GM15510 (cell line): ENCODE measurements around the gene DHRS13.

Experiments
- POLR2A ChIP-seq: IDR thresholded peaks from 3 replicates; pipeline ENCODE4 v1.6.1; 2011; ENCODE audit warnings: borderline replicate concordance; ENCODE audit not compliant: insufficient read length; ENCODE audit errors: extremely low read depth

DHRS13 gene

DNA sequence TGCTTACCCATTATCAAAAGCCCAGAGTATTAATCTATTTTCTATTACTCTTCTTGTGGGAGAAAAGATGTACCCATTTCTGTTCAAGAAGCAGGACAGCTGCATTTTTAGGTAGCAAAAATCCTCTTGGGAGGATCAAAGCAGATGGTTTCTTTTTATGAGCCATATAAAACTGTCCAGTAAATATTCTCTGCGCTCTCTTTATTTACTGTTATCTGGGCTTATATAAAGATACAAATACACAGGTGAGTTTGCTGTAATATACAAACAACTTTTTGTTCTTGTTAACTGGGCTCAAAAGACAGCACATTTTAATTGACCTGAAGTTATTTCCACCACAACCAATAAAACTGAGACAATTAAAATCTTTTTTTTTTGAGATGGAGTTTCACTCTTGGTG lies 38.4 kb upstream of the DHRS13 start:
- TF ChIP-seq POLR2A = no peak

DNA sequence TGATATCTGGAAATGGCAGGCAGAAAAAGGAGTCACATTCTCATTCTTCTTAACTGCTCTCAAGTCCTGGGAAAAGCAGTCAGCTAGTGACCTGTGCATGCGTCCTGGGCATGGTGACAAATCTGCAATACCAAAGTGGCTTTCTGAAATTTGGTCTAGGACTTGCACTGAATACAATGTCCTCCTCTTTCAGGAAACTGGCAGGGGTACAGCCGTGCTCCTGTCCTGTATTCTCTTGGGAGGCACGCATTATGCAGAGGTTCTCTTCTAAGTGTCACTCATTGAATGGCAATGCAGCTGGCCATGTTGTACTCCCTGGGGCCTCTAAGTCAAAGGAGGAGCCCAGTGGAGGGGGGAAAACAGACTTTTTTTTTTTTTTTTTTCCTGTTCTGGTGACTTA lies 37.8 kb upstream of the DHRS13 start:
- TF ChIP-seq POLR2A = no peak

DNA sequence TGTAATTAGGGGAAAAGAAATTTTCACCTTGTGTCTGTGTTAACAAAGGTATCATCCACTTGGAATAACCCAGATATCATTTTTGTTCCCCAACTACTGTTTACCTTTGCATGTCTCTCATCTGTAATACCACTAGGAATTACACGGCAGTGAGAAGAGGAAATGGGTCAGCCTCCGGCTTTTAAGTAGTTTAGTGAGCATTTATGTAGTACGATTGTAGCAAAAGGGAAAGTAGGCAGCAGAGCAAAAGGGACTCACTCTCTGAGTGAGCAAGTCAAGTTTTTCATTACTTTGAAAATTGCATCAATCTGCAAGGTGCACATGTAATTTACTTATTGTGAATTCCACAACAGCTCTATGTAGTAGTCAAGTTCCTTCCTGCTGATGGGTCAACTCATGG lies 37.3 kb upstream of the DHRS13 start:
- no peak for TF ChIP-seq POLR2A

DNA sequence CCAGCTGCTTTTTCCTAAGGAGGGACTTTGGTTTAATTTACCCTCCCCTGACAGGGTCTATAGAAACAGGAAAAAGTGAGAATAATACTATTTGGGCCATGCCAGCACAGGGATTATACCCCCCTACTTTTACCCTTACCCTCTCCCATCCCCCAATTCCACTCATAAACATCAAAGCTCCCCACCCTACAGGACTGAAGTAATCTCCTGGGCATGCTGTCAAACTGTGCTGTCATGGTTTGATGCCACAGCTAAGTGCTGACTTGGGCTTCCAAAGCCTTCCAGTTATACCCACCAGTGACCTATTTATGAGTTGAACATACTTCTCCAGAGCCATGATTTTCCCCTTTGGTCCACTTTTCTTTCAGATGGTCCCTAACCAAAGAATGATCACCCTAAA lies 35.7 kb upstream of the DHRS13 start:
- TF ChIP-seq POLR2A = no peak

DNA sequence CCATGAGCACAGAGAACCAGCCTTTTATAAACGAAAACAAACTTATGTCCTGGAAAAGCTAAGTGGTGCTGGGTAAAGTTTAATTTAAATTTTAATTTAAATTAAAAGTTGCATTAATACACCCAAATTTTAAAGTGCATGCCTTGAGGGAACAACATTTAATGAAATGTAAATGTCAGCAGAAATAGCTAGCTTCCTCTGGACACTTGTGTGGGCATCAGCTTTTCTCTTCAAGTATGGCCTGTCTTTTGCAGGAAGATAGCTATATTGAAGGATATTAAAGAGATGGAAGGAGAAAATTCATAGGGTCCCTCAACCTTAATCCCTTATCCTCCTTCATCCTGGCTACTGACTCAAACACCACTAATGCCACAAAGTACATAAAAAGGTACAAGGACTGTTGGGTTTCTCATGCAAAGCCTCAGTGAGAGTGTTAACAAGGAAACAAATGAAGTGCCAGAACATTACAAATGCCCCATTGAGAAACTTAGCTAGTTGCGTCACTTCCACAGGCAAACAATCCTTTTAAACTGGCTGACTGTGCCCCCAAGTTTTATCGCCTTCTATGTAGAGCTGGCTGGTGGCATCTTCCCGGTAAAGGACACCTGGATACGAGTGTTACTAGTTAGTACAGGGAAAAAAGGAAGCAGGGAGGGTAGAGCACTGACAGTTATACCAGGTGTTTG lies 34.3 kb upstream of the DHRS13 start:
- no peak for TF ChIP-seq POLR2A

DNA sequence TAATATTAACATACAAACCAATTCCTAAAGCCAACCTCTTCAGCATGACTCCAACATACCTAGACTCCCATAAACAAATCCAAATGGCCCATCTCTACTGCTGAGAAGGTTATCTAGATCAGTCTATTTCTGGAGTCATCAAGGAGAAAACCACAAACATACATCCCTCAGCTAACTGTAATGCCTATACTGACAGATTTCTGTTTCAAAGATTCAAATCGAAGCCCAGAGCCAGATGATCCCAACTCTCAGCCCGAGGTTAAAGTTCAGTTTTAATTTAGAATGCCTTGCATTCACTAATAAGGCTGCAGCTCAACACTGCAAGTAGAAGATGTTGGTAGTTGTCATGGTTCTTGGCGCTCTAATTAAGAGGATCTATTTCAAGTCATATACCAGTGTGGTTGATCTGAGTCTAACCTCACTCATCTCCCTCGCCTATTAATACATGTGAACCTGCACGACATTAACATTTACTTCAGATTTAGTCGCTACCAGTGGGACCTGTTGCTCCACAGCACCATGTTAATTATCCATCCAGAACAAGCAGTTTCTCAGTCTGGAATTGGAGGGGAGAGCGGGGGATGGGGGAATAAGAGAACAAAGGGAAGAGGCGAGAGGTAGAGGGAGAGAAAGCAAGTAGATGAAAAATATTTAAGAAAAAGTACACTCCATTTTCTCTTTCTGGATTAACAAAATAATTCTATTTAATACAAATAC lies 33.0 kb upstream of the DHRS13 start:
- TF ChIP-seq POLR2A = no peak

DNA sequence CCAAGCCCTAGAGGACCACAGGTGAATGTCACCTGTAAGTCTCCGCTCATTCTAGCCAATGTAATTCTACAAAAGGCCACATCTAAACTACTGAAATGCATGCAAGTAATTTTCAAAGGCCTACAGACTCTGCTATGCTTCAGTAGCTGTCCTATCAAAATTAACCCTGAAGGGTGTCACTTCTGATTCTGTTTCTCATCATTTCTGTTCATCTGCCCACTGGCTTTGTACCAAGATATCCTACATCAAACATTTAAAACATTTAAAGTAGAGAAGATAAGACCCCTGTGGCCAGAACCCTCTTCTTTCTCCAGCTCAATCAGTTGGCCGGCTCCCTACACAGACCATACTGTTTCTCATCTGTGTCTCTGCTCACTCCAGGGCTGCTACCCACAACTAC lies 26.9 kb upstream of the DHRS13 start:
- no peak for TF ChIP-seq POLR2A

DNA sequence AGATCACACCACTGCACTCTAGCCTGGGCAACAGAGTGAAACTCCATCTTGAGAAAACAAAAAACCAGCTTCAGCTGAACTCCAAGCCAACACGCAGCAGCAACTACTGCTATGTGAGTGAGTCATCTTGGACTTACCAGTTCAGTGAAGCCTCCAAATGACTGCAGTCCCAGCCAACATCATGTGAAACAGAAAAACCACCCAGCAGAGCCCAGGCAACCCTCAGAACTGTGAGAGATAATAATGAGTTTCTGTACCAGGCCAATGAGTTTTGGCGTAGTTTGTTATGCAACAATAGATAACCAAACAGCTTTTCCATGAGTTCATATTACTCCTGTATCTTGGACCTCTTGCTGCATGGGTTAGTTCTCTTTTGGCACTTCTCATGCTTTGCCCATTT lies 25.2 kb upstream of the DHRS13 start:
- no peak for TF ChIP-seq POLR2A

DNA sequence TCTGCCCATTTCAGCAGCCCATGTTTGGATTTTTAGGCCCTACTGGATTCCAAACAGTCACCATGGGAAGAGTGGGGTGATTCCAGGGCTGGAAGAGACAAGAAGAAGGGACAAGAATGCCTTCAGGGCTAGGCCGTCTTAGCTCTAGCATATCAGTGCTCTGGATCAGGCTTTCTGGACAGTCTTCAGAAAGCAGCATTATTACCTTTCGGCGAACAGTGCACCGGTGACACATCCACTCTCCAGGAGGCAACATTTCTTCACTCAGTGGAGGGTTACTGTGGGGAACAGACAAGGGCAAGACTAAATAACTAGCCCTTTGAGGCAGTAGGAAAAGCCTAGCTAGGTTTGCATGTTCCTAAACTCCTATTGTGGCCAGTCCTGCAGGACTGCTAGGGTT lies 23.9 kb upstream of the DHRS13 start:
- no peak for TF ChIP-seq POLR2A

DNA sequence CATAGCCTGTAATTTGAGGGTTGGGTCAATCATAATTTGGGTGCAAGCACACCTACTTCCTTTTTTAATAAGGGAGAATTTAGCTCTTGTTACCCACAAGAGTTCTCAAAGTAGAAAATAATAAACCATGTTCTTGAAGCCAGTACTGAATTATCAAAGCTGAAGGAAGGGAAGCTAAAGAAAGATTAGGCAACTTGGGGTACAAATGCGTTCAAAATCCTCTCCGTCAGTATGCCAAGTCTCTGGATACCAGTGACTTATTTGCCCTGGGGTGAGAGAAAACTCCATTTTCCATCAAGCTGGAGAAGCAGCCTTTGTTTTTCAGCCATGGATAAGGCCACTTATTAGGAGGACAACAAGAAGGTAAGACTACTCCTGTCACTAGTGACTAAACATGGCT lies 23.5 kb upstream of the DHRS13 start:
- no peak for TF ChIP-seq POLR2A

DNA sequence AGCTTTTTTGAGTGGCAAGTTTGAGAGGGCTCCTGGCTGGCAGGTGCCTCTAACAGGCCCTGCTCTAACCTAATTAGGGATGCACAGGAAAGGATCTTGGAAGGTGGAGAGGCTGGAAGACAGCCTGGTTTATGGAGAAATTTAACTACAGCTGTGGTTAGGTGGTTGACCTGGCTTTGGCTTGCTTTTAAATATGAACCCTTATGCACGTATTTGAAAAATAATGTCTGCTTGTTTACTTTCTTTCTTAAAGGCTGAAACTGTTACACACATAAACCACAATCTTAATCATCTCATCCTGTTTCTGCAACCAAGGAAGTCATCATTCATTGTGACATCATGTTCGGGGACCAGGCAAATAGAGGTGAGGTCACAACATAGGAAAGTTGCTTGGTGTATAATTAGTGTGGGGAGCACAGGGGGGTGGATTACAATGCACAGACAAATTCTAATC lies 23.1 kb upstream of the DHRS13 start:
- TF ChIP-seq POLR2A = no peak

DNA sequence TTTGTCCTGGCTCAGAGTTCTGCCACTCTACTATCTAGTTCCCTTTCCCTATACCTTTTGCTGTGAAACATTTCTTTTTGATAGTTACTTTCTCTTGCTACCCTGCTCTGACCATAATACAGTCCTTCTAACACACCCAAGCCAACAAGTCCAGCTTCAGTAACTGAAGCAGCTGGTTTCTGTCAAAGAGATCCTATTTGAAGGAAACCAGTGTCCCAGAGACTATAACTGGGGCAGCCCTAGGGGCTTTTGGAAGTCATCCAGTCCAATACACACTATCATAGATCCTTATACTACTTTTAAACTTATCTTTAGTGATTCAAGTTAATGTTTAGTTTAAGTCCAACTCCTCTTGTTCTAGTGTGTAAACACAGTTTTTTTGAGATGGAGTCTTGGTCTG lies 17.3 kb upstream of the DHRS13 start:
- TF ChIP-seq POLR2A = no peak

DNA sequence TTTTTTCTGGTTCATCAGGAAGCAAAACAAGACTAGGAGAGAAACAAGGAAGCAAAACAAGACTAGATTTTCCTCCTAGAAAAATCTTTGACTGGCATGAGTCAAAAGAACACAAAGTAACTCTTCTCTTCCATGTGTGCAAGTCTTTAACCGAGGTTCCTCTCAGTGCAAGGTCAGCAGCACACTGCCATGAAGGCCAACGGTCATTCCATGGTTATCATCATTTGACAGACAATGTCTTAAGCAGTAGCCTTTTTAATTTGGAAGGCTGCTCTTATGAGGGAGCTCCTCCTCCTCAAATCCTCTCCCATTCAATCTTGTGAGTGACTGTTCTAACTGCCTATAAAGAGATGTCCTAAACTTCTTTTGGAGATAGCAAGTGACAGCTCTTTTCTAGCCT lies 15.4 kb upstream of the DHRS13 start:
- no peak for TF ChIP-seq POLR2A

DNA sequence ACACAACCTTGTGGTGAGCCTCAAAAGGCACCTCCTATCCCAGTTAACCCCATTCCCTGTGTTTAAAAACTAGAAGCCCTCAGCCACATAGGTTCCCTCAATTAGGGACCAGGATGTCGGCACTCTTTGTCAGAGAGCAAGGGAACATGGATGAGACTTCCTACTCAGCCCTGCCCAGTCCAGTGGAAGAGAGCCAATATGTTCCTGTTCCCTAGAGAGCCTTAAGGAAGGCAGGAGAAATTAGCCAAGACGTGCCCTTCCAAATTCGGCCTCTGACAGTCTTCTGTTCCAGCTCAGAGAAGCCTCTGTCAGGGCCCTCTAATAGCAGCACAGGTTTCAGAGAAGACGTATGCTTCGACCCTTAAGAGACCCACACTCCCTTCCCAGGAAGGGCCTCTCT lies 14.6 kb upstream of the DHRS13 start:
- no peak for TF ChIP-seq POLR2A

DNA sequence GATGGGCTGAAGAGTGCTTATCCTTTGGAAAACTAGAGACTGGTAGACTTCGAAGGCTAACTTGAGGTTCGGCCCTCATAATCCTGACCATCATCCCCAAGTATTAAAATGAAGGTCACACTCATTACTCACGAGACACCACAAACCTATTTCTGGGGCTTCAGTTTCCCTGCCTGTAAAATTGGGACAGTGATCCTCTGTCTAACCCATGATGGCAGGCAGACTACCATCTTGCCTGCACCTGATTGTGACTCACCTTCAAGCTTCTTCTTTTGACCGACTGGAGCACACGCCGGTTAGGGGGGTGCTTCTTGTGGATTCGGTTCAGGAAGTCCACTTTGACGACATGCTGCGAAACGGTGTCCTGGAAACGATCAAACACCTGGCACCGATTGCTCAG lies 14.2 kb upstream of the DHRS13 start:
- TF ChIP-seq POLR2A = no peak

DNA sequence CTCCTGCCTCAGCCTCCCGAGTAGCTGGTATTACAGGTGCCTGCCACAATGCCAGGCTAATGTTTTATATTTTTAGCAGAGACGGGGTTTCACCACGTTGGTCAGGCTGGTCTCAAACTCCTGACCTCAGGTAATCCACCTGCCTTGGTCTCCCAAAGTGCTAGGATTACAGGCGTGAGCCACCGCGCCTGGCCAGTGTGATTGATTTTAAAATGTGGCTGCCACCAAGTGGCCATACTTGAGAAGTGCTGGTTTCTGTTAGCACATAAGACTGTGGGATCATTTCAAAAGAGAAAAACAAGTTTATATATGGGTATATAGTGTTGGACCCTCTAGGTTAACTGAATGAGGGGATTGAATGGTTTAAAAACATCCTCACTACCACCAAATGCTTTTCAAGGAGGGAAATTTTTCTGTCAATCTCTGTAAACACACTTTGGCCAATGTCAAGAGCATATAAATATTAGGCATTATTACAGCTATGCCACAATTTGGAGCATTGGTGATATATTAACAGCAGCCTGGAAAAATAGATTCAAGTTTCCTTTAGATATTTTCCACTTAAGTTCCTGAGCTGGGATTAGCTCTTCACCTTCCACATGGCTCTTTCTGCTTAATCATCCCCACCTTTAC lies 13.5 kb upstream of the DHRS13 start:
- no peak for TF ChIP-seq POLR2A
